ENCODE measurements around the gene RNF151.

The RNF151 gene

GRCh38 chr16:1993731-1994131, 27.1 kb downstream of the RNF151 start:
- peak; percentile 27 for FAIRE-seq

- FAIRE-seq, result no peak
Measured at GRCh38 chr16:1997494-1998359, 31.1 kb downstream of the RNF151 start.

- no peak for FAIRE-seq
Measured at GRCh38 chr16:1998360-1998835, 31.7 kb downstream of the RNF151 start.

- no peak for FAIRE-seq
Measured at GRCh38 chr16:1998852-1999801, 32.5 kb downstream of the RNF151 start.

GRCh38 chr16:1999866-2000514, 33.3 kb downstream of the RNF151 start:
- no peak for FAIRE-seq

- FAIRE-seq, result no peak
Measured at GRCh38 chr16:2001035-2001434, 34.4 kb downstream of the RNF151 start.

GRCh38 chr16:2001456-2002355, 35.0 kb downstream of the RNF151 start:
- no peak for FAIRE-seq

- no peak for FAIRE-seq
Measured at GRCh38 chr16:2002406-2003230, 36.0 kb downstream of the RNF151 start.

- FAIRE-seq, result no peak
Measured at GRCh38 chr16:2003231-2003826, 36.7 kb downstream of the RNF151 start.

GRCh38 chr16:2003827-2004641, 37.4 kb downstream of the RNF151 start:
- FAIRE-seq, result peak; percentile 94

GRCh38 chr16:2004795-2005517, 38.3 kb downstream of the RNF151 start:
- FAIRE-seq, result no peak

GRCh38 chr16:2005646-2006045, 39.0 kb downstream of the RNF151 start:
- no peak for FAIRE-seq

GRCh38 chr16:2006317-2006716, 39.7 kb downstream of the RNF151 start:
- FAIRE-seq, result no peak

- no peak for FAIRE-seq
Measured at GRCh38 chr16:2007081-2007836, 40.6 kb downstream of the RNF151 start.

GRCh38 chr16:2008009-2008526, 41.4 kb downstream of the RNF151 start:
- no peak for FAIRE-seq

- FAIRE-seq, result no peak
Measured at GRCh38 chr16:2008631-2009163, 42.0 kb downstream of the RNF151 start.

- FAIRE-seq, result no peak
Measured at GRCh38 chr16:2009164-2009711, 42.6 kb downstream of the RNF151 start.

All from G401.6 (cell line).